DMS79 (cell line): ENCODE data around the gene HES7.
"Not testable (repeated sequence)": the region's sequence is repeated elsewhere in the genome, so short reads cannot be mapped to it uniquely, and the experiment has no call there.

Source experiments
- DNase-seq: peaks from one replicate; lab custom pipeline; 2025; lab: John Stamatoyannopoulos, UW

HES7 gene

GRCh38 chr17:8100111-8100510, 23.8 kb downstream of the HES7 start:
- DNase-seq = no peak

DNA sequence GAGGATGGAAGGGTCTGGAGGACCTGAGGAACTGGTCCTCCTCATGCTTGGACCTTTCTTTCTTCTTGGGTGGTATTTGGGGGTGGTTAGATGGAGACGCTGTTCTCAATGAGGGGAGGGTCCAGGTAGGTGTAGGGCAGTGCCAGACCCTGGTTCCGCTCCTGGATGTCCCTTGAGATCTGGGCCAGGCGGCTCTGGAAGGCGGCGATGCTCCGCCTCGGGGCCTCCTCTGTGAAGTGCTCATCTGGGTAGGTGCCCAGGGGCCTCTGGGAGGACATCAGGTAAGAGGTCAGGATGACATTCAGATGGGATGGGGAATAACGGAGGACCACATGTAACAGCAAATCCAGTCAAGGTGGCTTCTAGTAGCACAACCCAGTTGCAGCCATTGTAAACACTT, 27.4 kb downstream of the HES7 start:
- DNase-seq = no peak

GRCh38 chr17:8095361-8095760, 28.5 kb downstream of the HES7 start:
- DNase-seq = no peak

DNA sequence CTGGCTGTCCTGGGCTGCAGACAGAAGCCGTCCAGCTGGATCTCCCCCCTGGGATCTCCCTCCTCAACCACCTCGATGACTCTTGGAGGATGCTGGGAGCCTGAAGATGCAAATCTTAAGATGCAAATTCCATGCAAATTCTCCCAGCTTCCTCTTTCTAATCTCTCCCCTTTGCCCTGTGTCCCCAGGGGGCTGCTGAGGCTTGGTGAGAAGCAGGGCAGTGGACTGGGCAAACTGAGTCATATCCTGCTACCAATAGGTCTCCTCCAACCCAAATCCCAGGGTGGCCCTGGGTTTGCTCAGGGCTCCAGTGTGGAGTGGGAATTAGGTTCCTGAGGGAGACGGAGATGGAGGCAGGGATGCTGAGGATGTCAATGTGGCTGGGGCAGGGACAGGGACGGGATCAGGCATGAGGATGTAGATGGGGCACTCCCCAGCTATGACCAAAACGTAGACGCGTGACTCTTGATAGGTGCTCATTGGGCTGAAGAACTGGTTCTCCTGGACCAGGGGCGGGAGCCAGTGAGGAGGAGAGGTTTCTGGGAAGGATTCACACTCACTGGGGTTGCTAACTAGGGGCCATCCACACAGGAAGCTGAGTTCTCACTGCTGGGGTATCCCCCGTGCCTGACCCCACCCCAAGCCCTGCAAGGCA, 32.7 kb downstream of the HES7 start:
- DNase-seq = no peak

- DNase-seq = no peak
Observed at GRCh38 chr17:8089728-8090127, 34.2 kb downstream of the HES7 start.

- no peak for DNase-seq
Observed at GRCh38 chr17:8087952-8088230, 36.0 kb downstream of the HES7 start.

- DNase-seq = no peak
Observed at GRCh38 chr17:8087075-8087951, 36.6 kb downstream of the HES7 start, which contains the start of gene ALOX12B. Gene ALOX12B (minus strand): TSS chr17:8087716. CDS start chr17:8087442, 274 bp downstream.

GRCh38 chr17:8084250-8084649, 39.7 kb downstream of the HES7 start:
- no peak for DNase-seq

DNA sequence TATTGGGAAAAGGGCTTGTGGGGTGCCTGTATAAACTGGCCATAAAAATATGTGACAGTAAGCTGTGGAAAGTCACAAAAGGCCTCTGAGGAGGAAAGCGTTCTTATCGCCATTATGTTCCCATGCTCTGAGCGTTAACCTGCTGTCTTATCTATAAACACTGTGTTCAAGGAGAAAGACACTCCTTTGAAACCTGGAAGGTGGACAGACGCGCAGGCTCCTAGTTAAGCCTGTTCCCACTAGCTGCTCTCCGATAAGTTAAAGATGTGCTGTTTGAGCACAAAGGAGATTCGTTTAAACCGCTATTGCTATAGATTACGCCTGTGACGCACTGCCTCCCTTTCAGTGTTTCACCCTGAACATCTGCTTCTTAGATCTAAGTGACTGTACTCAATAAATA, 41.6 kb downstream of the HES7 start:
- DNase-seq = no peak

DNA sequence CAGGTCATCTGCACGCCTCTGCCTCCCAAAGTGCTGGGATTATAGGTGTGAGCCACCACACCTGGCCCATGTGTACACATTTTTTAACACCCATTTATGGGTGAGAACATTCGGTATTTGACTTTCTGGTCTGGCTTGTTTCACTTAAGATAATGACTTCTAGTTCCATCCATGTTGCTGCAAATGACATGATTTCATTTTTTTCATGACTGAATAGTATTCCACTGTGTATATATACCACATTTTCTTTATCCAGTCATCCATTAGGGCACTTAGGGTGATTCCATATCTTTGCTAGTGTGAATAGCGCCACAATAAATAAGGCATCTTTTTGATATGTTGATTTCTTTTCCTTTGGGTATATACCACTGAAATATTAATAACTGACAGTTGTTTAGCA, 42.0 kb downstream of the HES7 start:
- no peak for DNase-seq

- DNase-seq = no peak
Observed at GRCh38 chr17:8080799-8081219, 43.1 kb downstream of the HES7 start.

DNA sequence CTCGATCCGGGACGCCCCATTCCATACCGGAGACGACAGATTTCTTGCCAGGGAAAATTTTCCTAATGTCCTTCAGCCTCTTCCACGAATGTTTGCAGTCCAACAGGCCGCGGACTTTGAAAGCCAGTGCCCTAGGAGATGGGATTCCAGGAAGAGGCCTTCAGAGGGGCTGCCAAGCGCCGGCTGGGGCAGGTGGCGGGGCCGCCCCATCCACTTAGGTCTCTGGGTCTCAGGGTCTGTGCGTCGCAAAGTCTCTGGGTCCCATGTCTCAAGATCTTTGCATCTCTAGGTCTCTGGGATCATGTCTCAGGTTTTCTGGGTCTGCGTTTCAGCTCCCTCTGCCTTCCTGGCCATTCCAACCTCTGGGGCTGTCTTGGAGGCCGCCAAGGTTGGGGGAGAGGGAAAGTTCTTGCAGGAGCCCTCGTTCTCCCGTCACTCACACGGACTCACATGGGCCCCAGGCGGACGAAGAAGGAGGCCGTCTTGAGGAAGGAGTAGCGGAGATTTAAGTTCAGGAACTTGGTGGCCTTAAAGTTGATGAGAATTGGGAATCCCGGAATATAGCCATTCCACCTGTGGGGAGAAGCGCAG, 43.6 kb downstream of the HES7 start:
- no peak for DNase-seq

DNA sequence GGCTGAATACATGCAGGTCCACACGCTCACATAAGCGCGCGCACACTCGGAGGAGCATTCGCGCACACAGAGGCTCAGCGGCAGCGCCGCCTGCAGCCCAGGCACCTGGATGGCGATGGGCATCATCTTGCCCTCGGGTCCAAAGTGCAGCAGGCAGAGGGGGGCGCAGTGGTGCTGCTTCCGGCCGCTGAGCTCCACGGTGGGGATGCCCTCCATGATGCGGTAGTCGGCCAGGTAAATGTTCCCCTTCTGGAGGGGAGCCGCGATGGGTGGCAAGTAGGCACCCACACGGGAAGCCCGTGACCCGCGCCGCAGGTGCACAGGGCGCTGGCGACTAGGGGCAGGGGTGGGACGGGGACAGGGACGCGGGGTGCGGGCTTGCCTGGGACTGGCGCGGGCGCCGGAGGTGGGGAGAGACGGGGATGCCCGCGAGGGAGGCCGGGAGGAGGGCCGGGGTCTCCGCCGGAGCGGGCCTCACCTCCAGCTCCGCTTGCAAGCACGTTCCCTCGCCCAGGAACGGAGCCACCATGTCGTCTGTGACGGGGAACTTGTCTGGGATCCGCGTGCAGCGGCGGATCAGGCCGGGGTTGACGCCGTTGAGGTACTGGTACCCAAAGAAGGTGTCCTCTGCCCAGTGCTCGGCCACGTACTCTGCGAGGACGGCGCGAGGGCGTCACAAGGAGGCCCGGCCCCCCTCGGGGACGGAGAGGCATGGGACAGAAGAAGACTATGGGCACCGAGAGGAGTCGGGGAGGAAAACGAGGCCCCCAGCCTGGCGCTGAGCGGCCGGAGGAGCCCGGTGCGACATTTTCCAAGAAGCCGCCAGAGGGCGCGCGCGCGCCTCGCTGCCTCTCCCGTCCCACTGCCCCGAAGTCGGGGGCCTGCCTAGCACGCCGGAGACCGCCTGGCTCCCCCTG, 44.4 kb downstream of the HES7 start:
- DNase-seq = peak; percentile 35

DNA sequence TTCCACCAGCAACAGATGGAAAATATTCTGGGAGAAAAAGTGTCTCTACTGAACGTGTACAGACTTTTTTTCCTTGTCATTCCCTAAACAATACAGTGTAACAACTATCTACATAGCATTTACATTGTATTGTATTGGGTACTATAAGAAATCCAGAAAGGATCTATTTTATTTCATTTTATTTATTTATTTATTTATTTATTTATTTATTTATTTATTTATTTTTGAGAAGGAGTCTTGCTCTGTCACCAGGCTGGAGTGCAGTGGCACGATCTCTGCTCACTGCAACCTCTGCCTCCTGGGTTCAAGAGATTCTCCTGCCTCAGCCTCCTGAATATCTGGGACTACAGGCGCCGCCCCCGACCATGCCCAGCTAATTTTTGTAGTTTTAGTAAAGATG, 46.0 kb downstream of the HES7 start:
- not testable (repeated sequence) for DNase-seq

DNA sequence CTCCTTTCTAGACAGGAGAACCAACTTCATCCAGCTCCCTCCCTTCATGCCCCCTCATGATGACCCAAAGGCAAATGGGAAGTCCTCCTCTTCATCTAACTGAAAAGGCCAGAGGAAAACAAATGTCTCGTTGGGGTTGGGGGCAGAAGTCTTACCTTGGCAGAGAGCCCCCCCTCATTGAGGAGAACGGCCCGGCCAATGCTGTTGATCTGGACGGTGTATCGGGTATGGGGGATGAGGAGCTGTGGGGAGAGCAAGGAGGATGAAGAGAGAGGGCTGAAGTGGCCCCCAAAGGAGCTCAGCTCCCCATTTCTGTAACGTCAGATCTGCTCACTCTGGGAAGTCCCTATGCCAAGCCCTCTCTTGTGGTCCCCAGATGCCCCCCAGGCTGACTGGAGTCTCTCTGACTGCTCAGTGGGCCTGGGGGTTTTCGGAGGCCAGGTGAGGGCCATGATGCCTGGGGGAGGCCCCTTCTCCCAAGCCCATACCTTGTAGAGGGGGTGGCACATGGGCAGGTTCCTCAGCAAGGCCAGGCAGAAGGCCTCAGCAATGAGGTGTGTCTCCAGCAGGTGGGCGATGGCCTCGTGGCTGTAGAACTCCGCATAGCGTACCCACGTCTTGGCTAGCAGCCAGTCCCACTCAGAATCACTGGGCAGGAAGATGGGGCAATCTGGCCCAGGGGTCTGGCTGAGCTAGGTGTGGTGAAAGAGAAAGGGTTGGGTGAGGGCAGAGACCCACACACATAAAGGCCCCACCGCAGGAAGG, 47.2 kb downstream of the HES7 start:
- DNase-seq = no peak

DNA sequence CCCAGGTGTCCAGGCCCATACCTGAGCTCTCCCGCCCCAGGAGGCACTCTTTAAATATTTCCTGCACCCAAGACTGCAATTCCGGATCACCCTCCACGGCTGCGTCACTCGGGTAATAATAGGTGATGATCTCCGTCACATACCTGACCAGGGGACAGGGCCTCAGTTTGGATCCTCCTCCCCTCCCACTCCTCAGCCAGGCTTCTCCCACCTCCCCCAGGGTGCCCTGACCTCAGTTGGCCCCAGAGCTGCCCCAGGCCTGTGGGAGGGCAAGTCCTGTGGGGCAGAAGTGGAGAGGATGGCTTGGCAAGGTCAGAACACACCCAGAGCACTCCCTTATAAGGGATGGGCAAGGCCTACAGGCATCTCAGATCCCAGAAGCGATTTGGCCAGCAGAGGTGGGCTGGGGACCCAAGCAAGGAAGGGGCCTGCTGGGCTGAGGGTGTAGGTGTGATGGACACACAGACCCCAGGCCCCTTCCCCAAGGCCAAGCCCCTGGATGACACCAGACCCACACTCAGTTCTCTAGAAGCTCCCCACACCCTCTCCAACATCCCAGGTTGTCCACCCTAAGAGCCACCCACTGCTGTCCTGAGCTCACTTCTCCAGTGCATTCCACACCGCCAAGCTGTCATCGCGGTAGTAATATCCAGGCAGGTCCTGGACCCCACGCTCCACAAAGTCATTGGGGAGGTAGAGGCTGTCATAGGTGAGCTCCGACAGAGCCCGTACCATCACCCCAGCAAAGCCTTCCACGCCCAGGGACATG, 48.1 kb downstream of the HES7 start:
- DNase-seq = no peak

GRCh38 chr17:8075081-8075480, 48.8 kb downstream of the HES7 start:
- DNase-seq = no peak

GRCh38 chr17:8074554-8074953, 49.4 kb downstream of the HES7 start:
- no peak for DNase-seq

- DNase-seq = peak; percentile 40
Observed at GRCh38 chr17:8073627-8074484, 50.0 kb downstream of the HES7 start.
